MM.1S (cell line): ENCODE data around the gene CCND1.

ENCODE experiments used
- EZH2 ChIP-seq: fragments of 300-600 bp; sonication (generic); optimal IDR thresholded peaks from 2 replicates; pipeline ENCODE3; 2017; ENCODE audit warnings: low read depth, mild to moderate bottlenecking, antibody characterized with exemption, low read length, mixed read lengths
- TF ChIP-seq, protein P1 (sequence below): fragments of 300-600 bp; sonication (generic); IDR thresholded peaks from 2 replicates; pipeline ENCODE4 v1.5.1; 2016; ENCODE audit warnings: antibody characterized with exemption, low read length, mixed read lengths

DNA sequence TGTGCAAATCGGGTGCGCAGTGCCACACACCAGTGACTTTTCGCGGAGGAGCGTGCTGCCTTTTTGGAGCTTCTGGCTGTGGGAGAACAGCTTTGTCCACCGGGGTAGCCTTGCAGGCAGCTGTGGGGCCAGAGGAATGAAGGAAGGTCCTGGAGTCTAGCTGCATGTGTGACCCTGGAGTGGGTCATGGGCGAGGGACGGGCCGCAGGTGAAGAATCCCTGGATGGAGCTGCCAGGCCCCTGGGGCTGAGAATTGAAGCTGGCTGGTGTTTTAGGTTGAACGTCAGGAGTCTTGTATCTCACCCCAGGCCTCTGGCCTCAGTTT, 8.6 kb downstream of the CCND1 start:
- no peak for TF ChIP-seq EZH2
- TF ChIP-seq, protein P1, sequence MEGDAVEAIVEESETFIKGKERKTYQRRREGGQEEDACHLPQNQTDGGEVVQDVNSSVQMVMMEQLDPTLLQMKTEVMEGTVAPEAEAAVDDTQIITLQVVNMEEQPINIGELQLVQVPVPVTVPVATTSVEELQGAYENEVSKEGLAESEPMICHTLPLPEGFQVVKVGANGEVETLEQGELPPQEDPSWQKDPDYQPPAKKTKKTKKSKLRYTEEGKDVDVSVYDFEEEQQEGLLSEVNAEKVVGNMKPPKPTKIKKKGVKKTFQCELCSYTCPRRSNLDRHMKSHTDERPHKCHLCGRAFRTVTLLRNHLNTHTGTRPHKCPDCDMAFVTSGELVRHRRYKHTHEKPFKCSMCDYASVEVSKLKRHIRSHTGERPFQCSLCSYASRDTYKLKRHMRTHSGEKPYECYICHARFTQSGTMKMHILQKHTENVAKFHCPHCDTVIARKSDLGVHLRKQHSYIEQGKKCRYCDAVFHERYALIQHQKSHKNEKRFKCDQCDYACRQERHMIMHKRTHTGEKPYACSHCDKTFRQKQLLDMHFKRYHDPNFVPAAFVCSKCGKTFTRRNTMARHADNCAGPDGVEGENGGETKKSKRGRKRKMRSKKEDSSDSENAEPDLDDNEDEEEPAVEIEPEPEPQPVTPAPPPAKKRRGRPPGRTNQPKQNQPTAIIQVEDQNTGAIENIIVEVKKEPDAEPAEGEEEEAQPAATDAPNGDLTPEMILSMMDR = no peak
